Upper lobe of left lung (tissue), 6 donors: ENCODE measurements around the gene USH1G. TPM values are rescaled to one million over a fixed set of nuclear protein-coding genes. Genes with fewer than 3 reads are reported as not detected.

ENCODE experiments used
- ATAC-seq, 2 donors: fragments of 200-7000 bp; cut with Tn5 transposase; one replicate each; pipeline ENCODE4 v1.9.1; 2022; ENCODE audit warnings: mild to moderate bottlenecking in 2 of 2, moderate library complexity in 2 of 2; ENCODE audit not compliant: low FRiP score in 2 of 2
- DNase-seq, 2 donors: peaks; one replicate each; pipeline ENCODE4 v3.0.0-alpha.2; 2019 to 2020
- H3K27ac ChIP-seq, 4 donors: fragments of 200-600 bp; sonication (generic); one replicate each; pipeline ENCODE4 v1.5.1; 2016 to 2019
- H3K27me3 ChIP-seq, 4 donors: fragments of 200-600 bp; sonication (generic); one replicate each; pipeline ENCODE4 v1.5.1; 2017 to 2019
- H3K36me3 ChIP-seq, 4 donors: fragments of 200-600 bp; sonication (generic); one replicate each; pipeline ENCODE4 v1.5.1; 2016 to 2019
- H3K4me1 ChIP-seq, 4 donors: fragments of 200-600 bp; sonication (generic); one replicate each; pipeline ENCODE4 v1.5.1; 2018 to 2019
- H3K4me3 ChIP-seq, 4 donors: fragments of 200-600 bp; sonication (generic); one replicate each; pipeline ENCODE4 v1.5.1; 2017 to 2019; ENCODE audit warnings: mild to moderate bottlenecking in 2 of 4, moderate library complexity in 1 of 4
- H3K9me3 ChIP-seq, 4 donors: fragments of 200-600 bp; sonication (generic); one replicate each; pipeline ENCODE4 v1.5.1; 2018 to 2019
- EP300 ChIP-seq, 4 donors: sonication (generic); formaldehyde crosslinking; IDR thresholded peaks; one replicate each; pipeline ENCODE4 v1.5.1; 2017; ENCODE audit warnings: antibody characterized with exemption in 4 of 4, control low read depth in 2 of 4
- POLR2A ChIP-seq, 4 donors: fragments of 450-650 bp; IDR thresholded peaks; one replicate each; pipeline ENCODE4 v1.5.1; 2016 to 2017; ENCODE audit warnings: antibody characterized with exemption in 4 of 4, mild to moderate bottlenecking in 2 of 4
- POLR2AphosphoS5 ChIP-seq, 2 donors: sonication (generic); formaldehyde crosslinking; IDR thresholded peaks; one replicate each; pipeline ENCODE4 v1.5.1; 2017; ENCODE audit warnings: antibody characterized with exemption in 2 of 2
- WGBS, 2 donors: methylation state at CpG; one replicate each; pipeline ENCODE4 v1.1.5; 2017 to 2018; 5-methylcytosine and 5-hydroxymethylcytosine counted together
- total RNA-seq, 6 donors: library from RNA; depleted of rRNA in 4 of 6; stranded (reverse); fragments of >200 nt in 4 of 6; gene quantifications; one replicate each; pipeline versions ENCODE4 v1.1.0 to v1.2.1, GENCODE V29; 2016 to 2021
- TF ChIP-seq, protein P1 (sequence below), 6 experiments: fragments of 450-650 bp in 4 of 6; fragments of 200-600 bp in 2 of 6; sonication (generic) in 2 of 6; IDR thresholded peaks; one replicate each; pipeline ENCODE4 v1.5.1; 2016 to 2019; ENCODE audit warnings: antibody characterized with exemption in 6 of 6
- donor health status: DM: no; HTN: no; CAD: no; lungs with moderate emphysema.
- donor health status: DM: no; HTN: yes; CAD: no; lungs with severe emphysema.

Gene USH1G
- total RNA-seq, 6 donors from 2014 or later = 0.13 TPM; not detected in 5

DNA sequence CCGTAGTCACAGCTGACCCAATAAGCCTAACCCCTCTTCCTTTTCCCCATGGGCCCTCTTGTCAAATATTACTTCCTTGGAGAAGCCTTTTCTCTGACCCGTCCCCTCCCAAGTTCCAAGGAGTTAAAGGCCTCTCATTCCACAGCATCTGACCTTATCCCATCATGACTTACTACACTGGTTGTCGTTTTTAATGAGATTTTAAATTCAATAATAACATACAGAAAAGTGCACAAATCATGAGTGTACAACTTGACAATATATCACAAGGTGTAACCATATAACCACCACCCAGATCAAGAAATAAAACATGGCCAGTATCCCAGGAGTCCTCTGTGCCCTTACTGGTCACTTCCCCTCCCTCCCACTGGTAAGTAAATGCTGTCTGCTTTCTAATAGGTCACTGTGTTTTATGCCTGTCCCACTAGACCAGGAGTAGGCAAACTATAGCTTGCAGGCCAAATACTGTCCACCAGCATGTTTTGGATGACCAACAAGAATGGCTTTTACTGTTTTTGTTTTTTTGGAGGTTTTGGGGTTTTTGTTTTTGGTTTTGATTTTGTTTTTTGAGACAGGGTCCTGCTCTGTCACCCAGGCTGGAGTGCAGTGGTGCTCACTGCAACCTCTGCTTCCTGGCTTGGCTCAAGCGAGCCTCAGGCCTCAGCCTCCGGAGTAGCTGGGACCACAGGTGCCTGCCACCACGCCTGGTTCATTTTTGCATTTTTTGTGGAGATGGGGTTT is 49.0 kb downstream of the USH1G start:
- no peaks in the 10 kb centered on the region for H3K27me3 ChIP-seq
- no peaks in the 10 kb centered on the region for H3K36me3 ChIP-seq
- no peak for TF ChIP-seq POLR2AphosphoS5 (IDR thresholded peaks at IDR 0.05)
- TF ChIP-seq EP300 (IDR thresholded peaks at IDR 0.05) = no peak
- TF ChIP-seq POLR2A (IDR thresholded peaks at IDR 0.05) = no peak
- TF ChIP-seq, protein P1, sequence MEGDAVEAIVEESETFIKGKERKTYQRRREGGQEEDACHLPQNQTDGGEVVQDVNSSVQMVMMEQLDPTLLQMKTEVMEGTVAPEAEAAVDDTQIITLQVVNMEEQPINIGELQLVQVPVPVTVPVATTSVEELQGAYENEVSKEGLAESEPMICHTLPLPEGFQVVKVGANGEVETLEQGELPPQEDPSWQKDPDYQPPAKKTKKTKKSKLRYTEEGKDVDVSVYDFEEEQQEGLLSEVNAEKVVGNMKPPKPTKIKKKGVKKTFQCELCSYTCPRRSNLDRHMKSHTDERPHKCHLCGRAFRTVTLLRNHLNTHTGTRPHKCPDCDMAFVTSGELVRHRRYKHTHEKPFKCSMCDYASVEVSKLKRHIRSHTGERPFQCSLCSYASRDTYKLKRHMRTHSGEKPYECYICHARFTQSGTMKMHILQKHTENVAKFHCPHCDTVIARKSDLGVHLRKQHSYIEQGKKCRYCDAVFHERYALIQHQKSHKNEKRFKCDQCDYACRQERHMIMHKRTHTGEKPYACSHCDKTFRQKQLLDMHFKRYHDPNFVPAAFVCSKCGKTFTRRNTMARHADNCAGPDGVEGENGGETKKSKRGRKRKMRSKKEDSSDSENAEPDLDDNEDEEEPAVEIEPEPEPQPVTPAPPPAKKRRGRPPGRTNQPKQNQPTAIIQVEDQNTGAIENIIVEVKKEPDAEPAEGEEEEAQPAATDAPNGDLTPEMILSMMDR (IDR thresholded peaks at IDR 0.05) = no peak
- H3K4me1 ChIP-seq = peaks cover 15 to 19% (median 15%) of the 10 kb centered on the region in 4 donors
- H3K4me3 ChIP-seq = peak overlapping the region in 3 of 4 donors; percentile 61 to 71 (median 63)
- H3K9me3 ChIP-seq = no peaks in the 10 kb centered on the region
- WGBS, 2 donors = 59 to 64% methylated on average over 6 of the region's 6 CpGs
- ATAC-seq (no peak), DNase-seq (no peak)
- peak overlapping the region; percentile 89 to 95 (median 92) for H3K27ac ChIP-seq

- Histone ChIP-seq H3K27me3 (no peaks in the 10 kb centered on the region), H3K4me3 (peak overlapping the region; percentile 43 to 71 (median 66)), H3K36me3 (no peaks in the 10 kb centered on the region), H3K27ac (peak overlapping the region; percentile 89 to 95 (median 92)), H3K9me3 (no peaks in the 10 kb centered on the region), H3K4me1 (peaks cover 15 to 20% (median 16%) of the 10 kb centered on the region in 4 donors)
- DNase-seq = peak; percentile 98 to 99
- TF ChIP-seq POLR2AphosphoS5 (IDR thresholded peaks at IDR 0.05) = peak; percentile 96 to 99
- peak; percentile 93 to 97 (median 96) for TF ChIP-seq POLR2A (IDR thresholded peaks at IDR 0.05)
- TF ChIP-seq EP300 (IDR thresholded peaks at IDR 0.05) = no peak
- TF ChIP-seq, protein P1 (IDR thresholded peaks at IDR 0.05) = peak in 1 of 6 experiments; percentile 30
- WGBS, 2 donors = 0% methylated on average over 13 to 46 of the region's 55 CpGs
- peak; percentile 97 to 98 for ATAC-seq
Measured at GRCh38 chr17:74873037-74873873, 49.8 kb downstream of the USH1G start.

- Histone ChIP-seq H3K4me3 (peak within 1 kb of the TSS; percentile 51 to 71 (median 66)), H3K4me1 (peaks cover 15 to 23% (median 19%) of the 10 kb centered on the region in 4 donors), H3K36me3 (no peaks in the 10 kb centered on the region), H3K9me3 (no peaks in the 10 kb centered on the region), H3K27ac (peak within 1 kb of the TSS; percentile 89 to 95 (median 92)), H3K27me3 (no peaks in the 10 kb centered on the region)
- TF ChIP-seq EP300 (IDR thresholded peaks at IDR 0.05) (no peak), POLR2AphosphoS5 (IDR thresholded peaks at IDR 0.05) (peak in 1 of 2 donors; percentile 81), POLR2A (IDR thresholded peaks at IDR 0.05) (peak in 3 of 4 donors; percentile 34 to 61 (median 59))
- TF ChIP-seq, protein P1 (IDR thresholded peaks at IDR 0.05) = peak in 1 of 6 experiments; percentile 19
- DNase-seq = no peak
- WGBS, 2 donors = 10 to 15% methylated on average over 21 to 35 of the region's 38 CpGs
- ATAC-seq = peak in 1 of 2 donors; percentile 10
Measured at GRCh38 chr17:74872313-74873036, 50.6 kb downstream of the USH1G start, which contains the start of gene FDXR. Gene FDXR, minus strand, starts transcription at chr17:74872994. Its CDS starts 50 bp downstream, at chr17:74872944.

GRCh38 chr17:74871356-74872076 is 51.5 kb downstream of the USH1G start:
- no peaks in the 10 kb centered on the region for H3K27me3 ChIP-seq
- H3K4me3 ChIP-seq = no peak overlapping the region
- H3K36me3 ChIP-seq = no peaks in the 10 kb centered on the region
- H3K4me1 ChIP-seq = peaks cover 15 to 23% (median 19%) of the 10 kb centered on the region in 4 donors
- TF ChIP-seq POLR2A (IDR thresholded peaks at IDR 0.05) (no peak), POLR2AphosphoS5 (IDR thresholded peaks at IDR 0.05) (no peak), EP300 (IDR thresholded peaks at IDR 0.05) (no peak)
- TF ChIP-seq, protein P1 (IDR thresholded peaks at IDR 0.05) = no peak
- no peaks in the 10 kb centered on the region for H3K9me3 ChIP-seq
- DNase-seq = no peak
- ATAC-seq = no peak
- no peak overlapping the region for H3K27ac ChIP-seq
- 79 to 85% methylated on average over 11 of the region's 11 CpGs for WGBS, 2 donors
